MM.1S (cell line): ENCODE results near the gene ATP8B3.

Experiments used
- DNase-seq: peaks from one replicate; pipeline ENCODE4 v3.0.0-alpha.2; 2015
- H2AFZ ChIP-seq: fragments of 300-600 bp; sonication (generic); 2 replicates; pipeline ENCODE4 v1.6.0; 2016; ENCODE audit warnings: antibody characterized with exemption, low read length
- H3F3A ChIP-seq: fragments of 300-600 bp; sonication (generic); 2 replicates; pipeline ENCODE4 v1.6.1; 2016; ENCODE audit warnings: mild to moderate bottlenecking, antibody characterized with exemption, low read length, moderate library complexity, mixed read lengths; ENCODE audit not compliant: insufficient read depth
- H3K27ac ChIP-seq: fragments of 300-600 bp; sonication (generic); 2 replicates; pipeline ENCODE4 v1.5.1; 2016; ENCODE audit warnings: mild to moderate bottlenecking, low read length
- H3K27me3 ChIP-seq: fragments of 300-600 bp; sonication (generic); replicated peaks from 2 replicates; pipeline ENCODE4 v1.6.0; 2016; ENCODE audit warnings: low read length; ENCODE audit not compliant: insufficient read depth
- H3K36me3 ChIP-seq: fragments of 300-600 bp; sonication (generic); replicated peaks from 2 replicates; pipeline ENCODE4 v1.6.1; 2016; ENCODE audit warnings: mild to moderate bottlenecking, low read length, mixed read lengths; ENCODE audit not compliant: insufficient read depth
- H3K4me1 ChIP-seq: fragments of 300-600 bp; sonication (generic); 2 replicates; pipeline ENCODE4 v1.6.1; 2016; ENCODE audit warnings: low read length, mixed read lengths
- H3K4me2 ChIP-seq: fragments of 300-600 bp; sonication (generic); 2 replicates; pipeline ENCODE4 v1.6.0; 2016; ENCODE audit warnings: low read depth, low read length
- H3K4me3 ChIP-seq: fragments of 300-600 bp; sonication (generic); 2 replicates; pipeline ENCODE4 v1.5.1; 2016; ENCODE audit warnings: low read length, mixed read lengths
- H3K79me2 ChIP-seq: fragments of 300-600 bp; sonication (generic); 2 replicates; pipeline ENCODE4 v1.6.1; 2016; ENCODE audit warnings: mixed run types, low read length, mixed read lengths
- H3K9ac ChIP-seq: fragments of 300-600 bp; sonication (generic); 2 replicates; pipeline ENCODE4 v1.6.1; 2016; ENCODE audit warnings: low read length, mixed read lengths
- H3K9me2 ChIP-seq: fragments of 300-600 bp; sonication (generic); replicated peaks from 2 replicates; pipeline ENCODE4 v1.6.1; 2016; ENCODE audit warnings: mild to moderate bottlenecking, low read length, mixed read lengths; ENCODE audit not compliant: insufficient read depth
- H3K9me3 ChIP-seq: fragments of 300-600 bp; sonication (generic); replicated peaks from 2 replicates; pipeline ENCODE4 v1.6.1; 2016; ENCODE audit warnings: mild to moderate bottlenecking, low read length, mixed read lengths; ENCODE audit not compliant: insufficient read depth
- H4K20me1 ChIP-seq: fragments of 300-600 bp; sonication (generic); 2 replicates; pipeline ENCODE4 v1.6.1; 2016; ENCODE audit warnings: mild to moderate bottlenecking, low read length, moderate library complexity, mixed read lengths; ENCODE audit not compliant: insufficient read depth
- CTCF ChIP-seq: fragments of 300-600 bp; sonication (generic); IDR thresholded peaks from 2 replicates; pipeline ENCODE4 v1.5.1; 2016; ENCODE audit warnings: antibody characterized with exemption, low read length, mixed read lengths
- EZH2 ChIP-seq: fragments of 300-600 bp; sonication (generic); optimal IDR thresholded peaks from 2 replicates; pipeline ENCODE3; 2017; ENCODE audit warnings: low read depth, mild to moderate bottlenecking, antibody characterized with exemption, low read length, mixed read lengths
- EZH2phosphoT487 ChIP-seq: fragments of 300-600 bp; sonication (generic); IDR thresholded peaks from 2 replicates; pipeline ENCODE4 v1.6.1; 2018; ENCODE audit warnings: antibody characterized with exemption, low read length

ATP8B3 gene

GRCh38 chr19:1839658-1840540, 27.8 kb upstream of the ATP8B3 start:
- TF ChIP-seq EZH2phosphoT487 (no peak), CTCF (no peak), EZH2 (no peak)
- Histone ChIP-seq H3K27ac (no peak overlapping the region), H4K20me1 (peaks cover 51% of the 10 kb centered on the region), H2AFZ (no peak overlapping the region), H3K27me3 (no peaks in the 10 kb centered on the region), H3K4me3 (no peak overlapping the region), H3F3A (no peaks in the 10 kb centered on the region), H3K79me2 (peaks cover 99% of the 10 kb centered on the region), H3K4me1 (no peaks in the 10 kb centered on the region), H3K9me2 (no peaks in the 10 kb centered on the region), H3K4me2 (no peak overlapping the region), H3K9ac (no peak overlapping the region), H3K36me3 (no peaks in the 10 kb centered on the region), H3K9me3 (no peaks in the 10 kb centered on the region)
- DNase-seq, result no peak

- DNase-seq, result no peak
- Histone ChIP-seq H3F3A (no peaks in the 10 kb centered on the region), H3K9ac (no peak overlapping the region), H3K79me2 (peaks cover 98% of the 10 kb centered on the region), H4K20me1 (peaks cover 36% of the 10 kb centered on the region), H3K4me2 (no peak overlapping the region), H2AFZ (no peak overlapping the region), H3K9me3 (no peaks in the 10 kb centered on the region), H3K9me2 (no peaks in the 10 kb centered on the region), H3K4me3 (no peak overlapping the region), H3K4me1 (no peaks in the 10 kb centered on the region), H3K27ac (no peak overlapping the region), H3K36me3 (no peaks in the 10 kb centered on the region), H3K27me3 (no peaks in the 10 kb centered on the region)
- TF ChIP-seq EZH2 (no peak), CTCF (peak; percentile 97)
Measured at GRCh38 chr19:1837625-1838105, 25.6 kb upstream of the ATP8B3 start.

GRCh38 chr19:1837222-1837565, 25.1 kb upstream of the ATP8B3 start:
- Histone ChIP-seq H3F3A (no peaks in the 10 kb centered on the region), H3K4me2 (no peak overlapping the region), H2AFZ (no peak overlapping the region), H3K27ac (no peak overlapping the region), H3K27me3 (no peaks in the 10 kb centered on the region), H3K79me2 (peaks cover 96% of the 10 kb centered on the region), H3K9me2 (no peaks in the 10 kb centered on the region), H3K4me3 (no peak overlapping the region), H3K36me3 (no peaks in the 10 kb centered on the region), H3K9me3 (no peaks in the 10 kb centered on the region), H3K4me1 (no peaks in the 10 kb centered on the region), H4K20me1 (peaks cover 33% of the 10 kb centered on the region), H3K9ac (no peak overlapping the region)
- no peak for DNase-seq
- TF ChIP-seq CTCF, result no peak
- TF ChIP-seq EZH2phosphoT487, result no peak
- TF ChIP-seq EZH2, result no peak
